Measurements from ENCODE around the gene MYO5A.

GRCh38 chr15:52326756-52327155, 201.9 kb downstream of the MYO5A start:
- TF ChIP-seq SPI1 (IDR thresholded peaks at IDR 0.05; ENCODE audit: borderline replicate concordance, low read depth) (no peak), GABPA (IDR thresholded peaks at IDR 0.05; ENCODE audit: low read depth) (no peak), POLR2AphosphoS5 (IDR thresholded peaks at IDR 0.05; ENCODE audit: low read depth) (no peak)
- TF ChIP-seq, protein P1, sequence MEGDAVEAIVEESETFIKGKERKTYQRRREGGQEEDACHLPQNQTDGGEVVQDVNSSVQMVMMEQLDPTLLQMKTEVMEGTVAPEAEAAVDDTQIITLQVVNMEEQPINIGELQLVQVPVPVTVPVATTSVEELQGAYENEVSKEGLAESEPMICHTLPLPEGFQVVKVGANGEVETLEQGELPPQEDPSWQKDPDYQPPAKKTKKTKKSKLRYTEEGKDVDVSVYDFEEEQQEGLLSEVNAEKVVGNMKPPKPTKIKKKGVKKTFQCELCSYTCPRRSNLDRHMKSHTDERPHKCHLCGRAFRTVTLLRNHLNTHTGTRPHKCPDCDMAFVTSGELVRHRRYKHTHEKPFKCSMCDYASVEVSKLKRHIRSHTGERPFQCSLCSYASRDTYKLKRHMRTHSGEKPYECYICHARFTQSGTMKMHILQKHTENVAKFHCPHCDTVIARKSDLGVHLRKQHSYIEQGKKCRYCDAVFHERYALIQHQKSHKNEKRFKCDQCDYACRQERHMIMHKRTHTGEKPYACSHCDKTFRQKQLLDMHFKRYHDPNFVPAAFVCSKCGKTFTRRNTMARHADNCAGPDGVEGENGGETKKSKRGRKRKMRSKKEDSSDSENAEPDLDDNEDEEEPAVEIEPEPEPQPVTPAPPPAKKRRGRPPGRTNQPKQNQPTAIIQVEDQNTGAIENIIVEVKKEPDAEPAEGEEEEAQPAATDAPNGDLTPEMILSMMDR (IDR thresholded peaks at IDR 0.05; ENCODE audit: insufficient read depth, low read length) = no peak
